GM04503 (cell line): ENCODE results near the gene CCDC124.
"Not testable (repeated sequence)": the region's sequence is repeated elsewhere in the genome, so short reads cannot be mapped to it uniquely, and the experiment has no call there.

Experiments used
- DNase-seq: peaks from one replicate; pipeline ENCODE4 v3.0.0-alpha.2; 2012; ENCODE audit warnings: low read depth

CCDC124 gene

GRCh38 chr19:17932485-17933338 lies at the start of gene CCDC124:
CCDC124 (plus strand) TSS chr19:17933015; CDS start chr19:17936421, 3,406 bp downstream.
- DNase-seq: peak; percentile 46

GRCh38 chr19:17883627-17884410 lies 49.0 kb upstream of the CCDC124 start:
- no peak for DNase-seq

GRCh38 chr19:17886515-17886914 lies 46.3 kb upstream of the CCDC124 start:
- DNase-seq: no peak

GRCh38 chr19:17887221-17887620 lies 45.6 kb upstream of the CCDC124 start:
- not testable (repeated sequence) for DNase-seq

GRCh38 chr19:17888260-17888659 lies 44.6 kb upstream of the CCDC124 start:
- DNase-seq: no peak

- no peak for DNase-seq
These were observed 43.1 kb upstream of the CCDC124 start for GRCh38 chr19:17889609-17890214.

GRCh38 chr19:17893766-17894165 lies 39.0 kb upstream of the CCDC124 start:
- DNase-seq: no peak

GRCh38 chr19:17902701-17903100 lies 30.1 kb upstream of the CCDC124 start:
- peak; percentile 45 for DNase-seq

- no peak for DNase-seq
These were observed 24.6 kb upstream of the CCDC124 start for GRCh38 chr19:17908244-17908643.

GRCh38 chr19:17909003-17909732 lies 23.6 kb upstream of the CCDC124 start:
- no peak for DNase-seq

- no peak for DNase-seq
These were observed 21.9 kb upstream of the CCDC124 start for GRCh38 chr19:17910791-17911360.

- DNase-seq: no peak
These were observed 16.7 kb upstream of the CCDC124 start for GRCh38 chr19:17915940-17916593.

GRCh38 chr19:17918151-17918550 lies 14.7 kb upstream of the CCDC124 start:
- DNase-seq: not testable (repeated sequence)

- DNase-seq: not testable (repeated sequence)
These were observed 13.7 kb upstream of the CCDC124 start for GRCh38 chr19:17919122-17919521.

- DNase-seq: no peak
These were observed 12.3 kb upstream of the CCDC124 start for GRCh38 chr19:17920527-17920926.

GRCh38 chr19:17922138-17922537 lies 10.7 kb upstream of the CCDC124 start:
- DNase-seq: no peak

GRCh38 chr19:17926044-17926443 lies 6.8 kb upstream of the CCDC124 start:
- no peak for DNase-seq

GRCh38 chr19:17929056-17929455 lies 3.8 kb upstream of the CCDC124 start:
- no peak for DNase-seq

GRCh38 chr19:17931532-17932191 lies 1.2 kb upstream of the CCDC124 start:
- DNase-seq: no peak

- DNase-seq: no peak
These were observed 757 bp downstream of the CCDC124 start for GRCh38 chr19:17933414-17934129.
